A673 (cell line): Measurements from ENCODE around the gene NRXN3. TPM values are rescaled to one million over a fixed set of nuclear protein-coding genes. Genes with fewer than 3 reads are reported as not detected.

Source experiments
- BruUV-seq: library from RNA; stranded (reverse); fragments of 400-500 nt; replicated peaks from 2 replicates; lab custom pipeline; 2021; lab: Mats Ljungman, UMichigan
- CTCF ChIA-PET: fragments of 300-600 bp; sonication (Branson Sonifier 250); formaldehyde crosslinking; loops from one replicate; lab custom pipeline; 2022; ENCODE audit warnings: antibody characterized with exemption; lab: Charles Lee
- POLR2A ChIA-PET: fragments of 300-600 bp; sonication (Branson Sonifier 250); formaldehyde crosslinking; loops from one replicate; lab custom pipeline; 2022; ENCODE audit warnings: antibody characterized with exemption; ENCODE audit not compliant: low non-redundant PET; lab: Charles Lee
- DNase-seq: peaks from one replicate; pipeline ENCODE4 v3.0.0-alpha.2; 2015; ENCODE audit warnings: low spot score
- H3K27ac ChIP-seq: fragments of 200-600 bp; sonication (generic); 2 replicates; pipeline ENCODE4 v1.5.1; 2016; ENCODE audit warnings: mixed run types, low read depth, mild to moderate bottlenecking, mixed read lengths, antibody characterized with exemption, low read length; ENCODE audit not compliant: poor library complexity, severe bottlenecking
- H3K27me3 ChIP-seq: fragments of 200-600 bp; sonication (generic); replicated peaks from 2 replicates; pipeline ENCODE4 v1.6.1; 2017; ENCODE audit warnings: mixed run types, low read depth, mild to moderate bottlenecking, mixed read lengths, antibody characterized with exemption, low read length; ENCODE audit not compliant: insufficient read depth, poor library complexity
- H3K36me3 ChIP-seq: fragments of 200-600 bp; sonication (generic); 2 replicates; pipeline ENCODE4 v1.6.1; 2016; ENCODE audit warnings: mixed run types, mild to moderate bottlenecking, mixed read lengths, antibody characterized with exemption, low read length; ENCODE audit not compliant: insufficient read depth, poor library complexity, severe bottlenecking
- H3K4me1 ChIP-seq: fragments of 200-600 bp; sonication (generic); 2 replicates; pipeline ENCODE4 v1.6.1; 2017; ENCODE audit warnings: mixed run types, mild to moderate bottlenecking, mixed read lengths, antibody characterized with exemption, low read length; ENCODE audit not compliant: insufficient read depth, poor library complexity, severe bottlenecking
- H3K4me3 ChIP-seq: fragments of 200-600 bp; sonication (generic); 2 replicates; pipeline ENCODE4 v1.5.1; 2016; ENCODE audit warnings: low read depth, mixed run types, mild to moderate bottlenecking, mixed read lengths, low read length; ENCODE audit not compliant: poor library complexity, severe bottlenecking
- H3K9me3 ChIP-seq: fragments of 200-600 bp; sonication (generic); 2 replicates; pipeline ENCODE4 v1.6.1; 2016; ENCODE audit warnings: mixed run types, low read depth, mild to moderate bottlenecking, mixed read lengths, antibody characterized with exemption, low read length; ENCODE audit not compliant: poor library complexity, severe bottlenecking
- CTCF ChIP-seq: fragments of 300-800, 200-600 bp; sonication (generic); conservative IDR thresholded peaks from 2 replicates; pipeline ENCODE4 v1.5.1; 2017; ENCODE audit warnings: low read depth, mild to moderate bottlenecking, antibody characterized with exemption, low read length, moderate library complexity, mixed read lengths
- EZH2 ChIP-seq: fragments of 200-600 bp; sonication (generic); IDR thresholded peaks from 2 replicates; pipeline ENCODE4 v1.6.1; 2017; ENCODE audit warnings: borderline replicate concordance, low read depth, mild to moderate bottlenecking, mixed read lengths, antibody characterized with exemption, low read length; ENCODE audit not compliant: poor library complexity, severe bottlenecking
- intact Hi-C: fragments of 100-400 bp; cut with micrococcal nuclease; formaldehyde crosslinking; loops from one replicate; pipeline ENCODE4 v1.10.0; 2022; ENCODE audit not compliant: unreplicated experiment
- total RNA-seq: library from RNA; stranded (reverse); gene quantifications from 2 replicates; pipeline ENCODE4 v1.2.3, GENCODE V29; 2021

NRXN3 gene
- total RNA-seq, 1 experiment from 2014 or later: 0.21 TPM

GRCh38 chr14:78997811-78998210 is 827.6 kb downstream of the NRXN3 start:
- Histone ChIP-seq H3K4me1 (no peaks in the 10 kb centered on the region), H3K36me3 (no peaks in the 10 kb centered on the region), H3K4me3 (no peak overlapping the region), H3K27ac (no peak overlapping the region), H3K9me3 (no peaks in the 10 kb centered on the region), H3K27me3 (no peaks in the 10 kb centered on the region)
- TF ChIP-seq EZH2 (no peak), CTCF (no peak)
- ChIA-PET POLR2A (no interaction called here), CTCF (no interaction called here)
- no TSS peak for BruUV-seq
- peak; percentile 71 for DNase-seq
- intact Hi-C loops: no loop called here

DNA sequence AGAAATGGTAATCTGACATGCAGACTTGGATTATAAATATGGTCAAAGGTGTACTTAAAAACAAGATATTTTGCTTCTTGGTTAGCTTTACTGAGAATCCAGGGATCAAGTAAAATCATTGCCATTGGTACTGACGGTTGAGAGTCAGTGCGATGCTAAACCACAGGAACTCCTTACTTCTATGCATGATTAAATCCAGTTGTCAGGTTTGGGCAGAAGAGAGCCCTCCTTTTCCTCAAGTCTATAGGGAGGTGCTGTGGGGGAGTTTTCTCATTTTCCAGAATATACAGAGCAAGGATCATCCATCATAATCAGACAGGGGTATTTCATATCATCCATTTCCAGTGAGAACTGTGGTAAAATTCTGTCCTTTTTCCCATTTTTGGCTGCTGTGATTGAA is 839.1 kb downstream of the NRXN3 start:
- TF ChIP-seq CTCF: no peak
- no peak for TF ChIP-seq EZH2
- CTCF ChIA-PET: no interaction called here

GRCh38 chr14:79011091-79011919 is 841.1 kb downstream of the NRXN3 start:
- Histone ChIP-seq H3K36me3 (no peaks in the 10 kb centered on the region), H3K27ac (no peak overlapping the region), H3K4me1 (no peaks in the 10 kb centered on the region), H3K27me3 (no peaks in the 10 kb centered on the region), H3K4me3 (no peak overlapping the region), H3K9me3 (no peaks in the 10 kb centered on the region)
- POLR2A ChIA-PET: no interaction called here
- intact Hi-C loops: loop anchor here (5.0 to 10.0 kb wide), 2 partner anchors 1043 to 1351 kb away; no protein-coding TSS in a partner anchor
- no TSS peak for BruUV-seq
- TF ChIP-seq CTCF: peak; percentile 48
- TF ChIP-seq EZH2: no peak
- CTCF ChIA-PET: no interaction called here
- DNase-seq: peak; percentile 46

More for the DNA sequence above, 839.1 kb downstream of the NRXN3 start:
- intact Hi-C loops: no loop called here
- H3K4me3 ChIP-seq: no peak overlapping the region
- no peaks in the 10 kb centered on the region for H3K9me3 ChIP-seq
- H3K27me3 ChIP-seq: peaks cover 5% of the 10 kb centered on the region
- POLR2A ChIA-PET: no interaction called here
- H3K27ac ChIP-seq: no peak overlapping the region
- no peak for DNase-seq
- no TSS peak for BruUV-seq
- H3K4me1 ChIP-seq: no peaks in the 10 kb centered on the region
- H3K36me3 ChIP-seq: no peaks in the 10 kb centered on the region
